ENCODE measurements around the gene MIB2. TPM values are rescaled to one million over a fixed set of nuclear protein-coding genes. Genes with fewer than 3 reads are reported as not detected.
A peak's percentile ranks its signal among the peaks of the same experiment; 100 is the strongest.

Gene MIB2
- total RNA-seq, 4 donors from 2014 or later, result 80.0 to 99.8 (median 96.6) TPM

- Histone ChIP-seq H3K27ac (no peak overlapping the region), H3K4me1 (peaks cover 16 to 38% (median 29%) of the 10 kb centered on the region in 3 donors), H3K36me3 (no peaks in the 10 kb centered on the region), H3K9me3 (no peaks in the 10 kb centered on the region), H3K4me3 (peak overlapping the region; percentile 16 to 65 (median 42)), H3K27me3 (peaks cover 0 to 84% (median 2%) of the 10 kb centered on the region in 4 donors)
- intact Hi-C loops (cut with DNase I), result no loop called here
- TF ChIP-seq CTCF (IDR thresholded peaks at IDR 0.05) (peak in 3 of 6 experiments; percentile 3 to 32 (median 32)), POLR2A (IDR thresholded peaks at IDR 0.05) (no peak)
- no CpG with 5 or more reads among the region's 111 CpGs for WGBS, 2 donors
- no peak for DNase-seq
Measured at GRCh38 chr1:1599030-1599934, 16.0 kb upstream of the MIB2 start.

- Histone ChIP-seq H3K27ac (no peak within 1 kb of the TSS), H3K36me3 (no peaks in the 10 kb centered on the region), H3K4me1 (peaks cover 16 to 38% (median 29%) of the 10 kb centered on the region in 3 donors), H3K9me3 (no peaks in the 10 kb centered on the region), H3K27me3 (peaks cover 0 to 86% (median 2%) of the 10 kb centered on the region in 4 donors), H3K4me3 (peak within 1 kb of the TSS; percentile 37 to 65 (median 56))
- TF ChIP-seq POLR2A (IDR thresholded peaks at IDR 0.05) (no peak), CTCF (IDR thresholded peaks at IDR 0.05) (no peak)
- intact Hi-C loops (cut with DNase I), result no loop called here
- WGBS, 2 donors, result 0 to 22% methylated on average over 2 to 7 of the region's 125 CpGs
- DNase-seq, result no peak
Measured at GRCh38 chr1:1599935-1600860, 15.1 kb upstream of the MIB2 start, which contains the start of gene FNDC10. Gene FNDC10, minus strand, starts transcription at chr1:1600135. Its CDS starts 120 bp downstream, at chr1:1600015.

GRCh38 chr1:1600861-1601563 lies 14.3 kb upstream of the MIB2 start:
- peaks cover 16 to 38% (median 29%) of the 10 kb centered on the region in 3 donors for H3K4me1 ChIP-seq
- intact Hi-C loops (cut with DNase I), result no loop called here
- peak overlapping the region in 3 of 4 donors; percentile 54 to 60 (median 59) for H3K4me3 ChIP-seq
- no peak overlapping the region for H3K27ac ChIP-seq
- no peak for TF ChIP-seq POLR2A (IDR thresholded peaks at IDR 0.05)
- no peak for TF ChIP-seq CTCF (IDR thresholded peaks at IDR 0.05)
- no peaks in the 10 kb centered on the region for H3K9me3 ChIP-seq
- H3K27me3 ChIP-seq, result peaks cover 0 to 81% (median 2%) of the 10 kb centered on the region in 4 donors
- DNase-seq, result no peak
- WGBS, 2 donors, result 20 to 80% methylated on average over 1 of the region's 22 CpGs
- H3K36me3 ChIP-seq, result no peaks in the 10 kb centered on the region

- TF ChIP-seq CTCF (IDR thresholded peaks at IDR 0.05), result no peak
- TF ChIP-seq POLR2A (IDR thresholded peaks at IDR 0.05), result no peak
- intact Hi-C loops (cut with DNase I), result no loop called here
Measured at GRCh38 chr1:1601564-1602303, 13.6 kb upstream of the MIB2 start.

More at GRCh38 chr1:1601564-1602303, 13.6 kb upstream of the MIB2 start:
- Histone ChIP-seq H3K27ac (no peak overlapping the region), H3K36me3 (no peaks in the 10 kb centered on the region), H3K4me3 (no peak overlapping the region), H3K9me3 (no peaks in the 10 kb centered on the region), H3K4me1 (peaks cover 16 to 38% (median 29%) of the 10 kb centered on the region in 3 donors), H3K27me3 (peaks cover 0 to 74% (median 2%) of the 10 kb centered on the region in 4 donors)
- 81% methylated on average over 3 of the region's 15 CpGs; no CpG with 5 or more reads in 1 of the 2 donors for WGBS, 2 donors
- no peak for DNase-seq

All from esophagus squamous epithelium (tissue), 5 donors.